Peyer's patch (tissue), 4 donors: Measurements from ENCODE around the gene ZC3H7B.

Experiments
- CTCF ChIP-seq, 6 experiments: fragments of 450-650 bp in 4 of 6; fragments of 200-600 bp in 2 of 6; sonication (generic) in 1 of 6; IDR thresholded peaks; one replicate each; pipeline ENCODE4 v1.5.1; 2017 to 2019; ENCODE audit warnings: antibody characterized with exemption in 6 of 6, mild to moderate bottlenecking in 3 of 6, moderate library complexity in 1 of 6
- POLR2A ChIP-seq, 2 donors: fragments of 450-650 bp; IDR thresholded peaks; one replicate each; pipeline ENCODE4 v1.5.1; 2017; ENCODE audit warnings: antibody characterized with exemption in 2 of 2, mild to moderate bottlenecking in 2 of 2, moderate library complexity in 2 of 2

- TF ChIP-seq CTCF (IDR thresholded peaks at IDR 0.05): no peak
- TF ChIP-seq POLR2A (IDR thresholded peaks at IDR 0.05): no peak
These were observed 80.8 kb downstream of the ZC3H7B start for GRCh38 chr22:41382098-41382578.
